HG03354 (cell line): Measurements from ENCODE around the gene ZBTB17.
"Not testable (repeated sequence)": the region's sequence is repeated elsewhere in the genome, so short reads cannot be mapped to it uniquely, and the experiment has no call there.

ENCODE experiments used
- ATAC-seq: cut with Tn5 transposase; IDR thresholded peaks from one replicate; pipeline ENCODE4 v1.9.1; 2021; ENCODE audit warnings: mild to moderate bottlenecking; ENCODE audit not compliant: unreplicated experiment, poor library complexity, severe bottlenecking

Gene ZBTB17

DNA sequence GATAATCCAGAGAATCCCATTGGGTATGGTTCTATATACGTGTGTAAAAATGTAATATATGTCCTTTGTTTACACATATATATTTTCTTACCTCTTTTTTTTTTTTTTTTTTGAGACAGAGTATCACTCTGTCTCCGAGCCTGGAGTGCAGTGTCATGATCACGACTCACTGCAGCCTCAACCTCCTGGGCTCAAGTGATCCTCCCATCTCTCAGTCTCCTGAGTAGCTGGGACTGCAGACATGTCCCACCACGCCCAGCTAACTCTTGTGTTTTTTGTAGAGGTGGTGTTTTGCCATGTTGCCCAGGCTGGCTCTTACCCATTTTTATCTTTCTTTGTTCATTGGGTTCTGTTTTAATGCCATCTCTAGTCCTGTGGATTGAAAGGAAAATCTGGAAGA, 59.5 kb downstream of the ZBTB17 start:
- no peak for ATAC-seq

DNA sequence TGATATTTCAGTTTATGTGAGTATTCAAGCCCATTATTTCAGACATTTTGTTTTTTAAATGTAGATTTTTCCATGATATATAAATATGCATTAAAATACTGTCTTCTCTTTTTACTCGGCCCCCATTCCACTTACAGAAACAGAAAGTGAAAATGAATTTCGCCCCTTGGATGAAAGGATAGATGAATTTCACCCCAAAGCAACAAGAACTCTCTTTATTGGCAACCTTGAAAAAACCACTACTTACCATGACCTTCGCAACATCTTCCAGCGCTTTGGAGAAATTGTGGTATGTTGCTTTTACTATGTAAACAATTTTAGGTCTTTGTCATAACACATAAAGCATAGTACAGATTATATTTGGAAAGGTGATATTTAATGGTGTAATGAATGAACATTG, 59.9 kb downstream of the ZBTB17 start:
- ATAC-seq = no peak

DNA sequence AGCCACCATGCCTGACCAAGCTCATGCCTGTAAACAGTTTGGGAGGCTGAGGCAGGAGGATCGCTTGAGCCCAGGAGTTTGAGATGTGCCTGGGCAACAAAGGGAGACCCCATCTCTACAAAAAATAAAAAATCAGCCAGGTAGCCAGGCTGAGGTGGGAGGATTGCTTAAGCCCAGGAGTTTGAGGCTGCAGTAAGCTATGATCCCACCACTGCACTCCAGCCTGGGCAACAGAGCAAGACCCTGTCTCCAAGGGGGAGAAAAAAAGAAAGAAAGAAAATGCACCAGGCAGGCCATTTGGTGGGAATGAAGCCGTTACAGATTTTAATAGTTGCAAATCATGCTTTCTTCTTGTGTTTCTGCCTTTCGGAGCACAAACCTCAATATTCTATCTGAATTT, 62.3 kb downstream of the ZBTB17 start:
- not testable (repeated sequence) for ATAC-seq

DNA sequence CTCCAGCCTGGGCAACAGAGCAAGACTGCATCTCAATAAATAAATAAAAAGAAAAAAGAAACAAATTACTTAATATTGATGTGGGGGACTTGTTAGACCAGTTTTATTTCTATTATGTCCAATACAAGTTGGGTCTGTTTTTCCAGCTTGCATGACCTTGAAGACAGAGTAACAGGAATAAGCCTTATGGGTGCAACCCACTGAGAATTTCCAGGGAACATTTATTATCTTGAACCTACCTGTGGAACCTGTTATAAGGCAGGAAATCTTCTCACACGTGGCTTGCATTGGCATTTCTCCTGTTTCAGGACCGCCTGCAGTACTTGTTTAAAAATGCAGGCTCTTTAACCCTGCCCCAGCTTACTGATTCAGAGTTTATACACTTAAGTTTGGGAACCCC, 64.0 kb downstream of the ZBTB17 start:
- no peak for ATAC-seq

DNA sequence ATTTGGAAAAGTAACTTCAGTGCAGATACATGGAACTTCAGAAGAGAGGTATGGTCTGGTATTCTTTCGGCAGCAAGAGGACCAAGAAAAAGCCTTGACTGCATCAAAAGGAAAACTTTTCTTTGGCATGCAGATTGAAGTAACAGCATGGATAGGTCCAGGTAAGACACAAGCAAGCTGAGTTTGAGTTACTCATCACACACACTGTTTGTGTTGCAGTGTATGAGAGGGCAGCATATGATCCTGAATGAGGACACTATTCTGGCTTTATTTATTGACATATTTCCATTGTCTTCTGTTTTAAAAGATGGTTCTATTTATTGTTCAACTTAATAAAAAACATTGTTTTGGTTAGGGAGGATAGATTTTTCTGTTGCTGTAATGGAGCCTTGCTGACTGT, 64.8 kb downstream of the ZBTB17 start:
- ATAC-seq = no peak

DNA sequence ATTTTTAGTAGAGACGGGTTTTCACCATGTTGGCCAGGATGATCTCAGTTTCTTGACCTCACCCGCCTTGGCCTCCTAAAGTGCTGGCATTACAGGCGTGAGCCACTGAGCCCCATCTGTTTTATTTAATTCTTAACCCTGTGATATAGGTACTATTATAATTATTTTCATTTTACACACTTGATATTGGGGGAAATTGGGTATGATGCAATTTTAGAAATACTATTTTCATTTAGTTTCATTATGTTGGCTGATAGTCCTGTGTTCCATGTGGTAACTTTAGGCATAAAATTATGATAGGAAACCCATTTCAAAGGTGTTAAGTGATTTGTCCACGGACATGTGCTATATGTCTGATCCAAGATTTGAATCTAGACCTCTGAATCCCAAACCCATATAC, 67.3 kb downstream of the ZBTB17 start:
- ATAC-seq = no peak

DNA sequence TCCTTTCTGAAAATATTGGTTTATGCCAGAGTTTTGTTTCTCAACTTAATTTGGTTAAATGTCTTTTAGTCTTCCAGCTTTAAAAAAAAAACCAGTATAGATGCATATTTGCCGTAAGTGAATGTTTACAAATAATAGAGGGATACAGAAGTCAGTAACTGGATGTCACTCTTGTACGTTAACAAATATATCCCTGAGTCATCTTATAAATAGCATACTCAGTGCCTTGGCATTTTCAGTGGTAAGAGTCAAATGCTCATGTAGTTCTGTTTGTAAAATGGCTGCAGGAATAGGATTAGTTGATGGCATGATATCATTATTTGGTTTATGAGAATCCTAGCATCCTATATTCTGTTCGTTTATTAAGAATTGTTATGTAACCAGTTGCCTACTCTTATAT, 73.0 kb downstream of the ZBTB17 start:
- ATAC-seq = no peak

DNA sequence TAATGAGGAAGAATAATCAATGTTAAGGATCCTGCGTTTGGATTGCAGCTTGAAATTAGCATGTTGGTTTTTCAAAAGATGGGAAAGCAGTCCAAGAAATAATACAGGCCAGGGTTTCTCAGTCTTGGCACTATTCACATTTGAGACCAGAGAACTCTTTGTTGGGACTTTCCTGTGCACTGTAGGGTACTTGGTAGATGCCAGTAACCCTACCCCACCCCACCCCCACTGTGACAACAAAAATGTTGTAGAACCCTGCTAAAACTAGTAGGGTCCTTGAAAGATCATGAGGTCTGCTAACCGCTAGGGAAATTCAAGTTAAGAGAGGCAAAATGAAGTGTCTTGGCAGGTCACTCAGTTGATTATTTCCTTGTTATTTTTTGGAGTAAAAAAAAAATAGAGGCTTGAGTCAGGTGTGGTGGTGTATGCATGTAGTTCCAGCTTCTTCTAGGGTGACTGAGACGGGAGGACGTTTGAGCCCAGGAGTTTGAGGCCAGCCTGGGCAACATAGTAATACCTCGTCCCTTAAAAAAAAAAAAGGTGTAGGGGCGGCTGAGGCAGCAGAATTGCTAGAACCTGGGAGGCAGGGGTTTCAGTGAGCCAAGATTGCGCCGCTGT, 75.1 kb downstream of the ZBTB17 start:
- no peak for ATAC-seq

DNA sequence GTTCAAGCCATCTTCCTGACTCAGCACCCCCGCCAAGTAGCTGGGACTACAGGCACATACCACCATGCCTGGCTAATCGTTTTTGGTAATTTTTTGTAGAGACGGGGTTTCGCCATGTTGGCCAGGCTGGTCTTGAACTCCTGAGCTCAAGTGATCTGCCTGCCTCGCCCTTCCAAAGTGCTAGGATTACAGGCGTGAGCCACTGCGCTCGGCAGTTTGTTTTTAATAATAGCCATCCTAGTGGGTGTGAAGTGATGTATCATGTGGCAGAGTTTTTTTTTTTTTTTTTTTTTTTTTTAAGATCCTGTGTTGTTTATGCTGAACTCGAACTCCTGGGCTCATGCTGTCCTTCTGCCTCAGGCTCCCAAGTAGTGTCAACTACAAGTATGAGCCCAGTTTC, 76.6 kb downstream of the ZBTB17 start:
- no peak for ATAC-seq

DNA sequence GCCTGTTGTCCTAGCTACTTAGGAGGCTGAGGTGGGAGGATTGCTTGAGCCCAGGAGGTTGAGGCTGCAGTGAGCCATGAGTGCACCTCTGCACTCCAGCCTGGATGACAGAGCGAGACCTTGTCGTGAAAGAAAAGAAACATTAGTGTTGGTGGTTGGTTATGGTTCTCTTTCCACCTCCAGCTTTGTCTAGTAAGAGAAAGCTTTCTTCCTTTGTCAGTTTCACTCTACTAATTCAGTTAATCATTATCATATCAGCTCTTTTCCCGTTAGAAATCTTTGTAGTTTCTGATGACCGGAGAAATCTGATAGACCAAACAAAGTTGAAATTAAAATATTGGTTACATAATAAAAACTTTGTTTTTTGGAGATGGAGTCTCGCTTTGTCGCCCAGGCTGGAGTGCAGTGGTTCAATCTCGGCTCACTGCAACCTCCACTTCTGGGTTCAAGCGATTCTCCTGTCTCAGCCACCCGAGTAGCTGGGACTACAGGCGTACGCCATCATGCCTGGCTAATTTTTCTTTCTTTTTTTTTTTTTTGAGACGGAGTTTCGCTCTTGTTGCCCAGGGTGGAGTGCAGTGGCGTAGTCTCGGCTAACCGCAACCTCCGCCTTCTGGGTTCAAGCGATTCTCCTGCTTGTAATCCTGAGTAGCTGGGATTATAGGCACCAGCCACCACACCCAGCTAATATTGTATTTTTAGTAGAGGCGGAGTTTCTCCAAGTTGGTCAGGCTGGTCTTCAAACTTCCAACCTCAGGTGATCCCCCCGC, 78.9 kb downstream of the ZBTB17 start:
- ATAC-seq = not testable (repeated sequence)

DNA sequence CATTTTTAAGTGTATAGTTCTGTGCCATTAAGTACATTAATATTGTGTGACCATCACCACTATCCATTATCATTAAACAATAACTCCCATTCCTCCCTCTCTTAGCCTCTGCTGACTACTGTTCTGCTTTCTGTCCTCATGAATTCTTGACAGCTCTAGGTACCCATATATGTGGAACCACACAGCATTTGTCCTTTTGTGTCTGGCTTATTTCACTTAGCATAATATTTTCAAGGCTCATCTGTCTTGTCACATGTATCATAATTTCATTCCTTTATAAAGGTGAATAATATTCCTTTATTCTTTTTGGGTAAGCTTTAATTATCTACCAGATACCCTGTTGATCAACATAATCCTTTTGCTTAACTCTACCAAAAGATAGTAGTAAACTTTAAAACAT, 80.7 kb downstream of the ZBTB17 start:
- no peak for ATAC-seq

DNA sequence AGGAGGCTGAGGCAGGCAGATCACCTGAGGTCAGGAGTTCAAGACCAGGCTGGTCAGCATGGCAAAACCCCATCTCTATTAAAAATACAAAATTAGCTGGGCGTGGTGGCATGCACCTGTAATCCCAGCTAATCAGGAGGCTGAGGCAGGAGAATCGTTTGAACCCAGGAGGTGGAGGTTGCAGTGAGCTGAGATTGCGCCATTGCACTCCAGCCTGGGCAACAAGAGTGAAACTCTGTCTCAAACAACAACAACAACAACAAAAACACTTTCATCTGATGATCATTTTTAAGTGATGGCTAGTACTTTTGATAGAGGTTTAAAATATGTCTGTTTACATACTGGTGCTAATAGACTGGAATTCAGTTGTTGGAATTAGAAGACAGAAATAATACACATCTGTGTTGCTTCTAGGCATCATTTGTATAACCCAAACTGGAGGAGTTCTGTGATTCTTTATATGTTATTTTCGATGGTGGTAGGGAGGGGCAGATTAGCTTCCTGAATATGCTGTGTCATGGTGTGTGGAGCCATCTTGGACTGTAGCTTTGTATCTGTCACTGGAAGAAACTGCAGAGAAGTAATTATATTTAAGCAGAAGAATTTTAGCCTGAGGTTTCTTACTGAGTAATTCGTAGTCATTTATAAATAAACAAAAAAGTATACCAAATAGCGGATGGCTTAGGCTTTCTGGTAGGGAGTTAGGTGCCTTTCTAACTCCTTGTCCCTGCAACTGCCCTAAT, 82.9 kb downstream of the ZBTB17 start:
- not testable (repeated sequence) for ATAC-seq
